Tibial nerve (tissue), 4 donors: ENCODE data around the gene SPDL1.

ENCODE experiments used
- CTCF ChIP-seq, 5 experiments: fragments of 200-600 bp in 3 of 5; fragments of 450-650 bp in 2 of 5; sonication (generic) in 3 of 5; IDR thresholded peaks; one replicate each; pipeline ENCODE4 v1.5.1; 2016 to 2019; ENCODE audit warnings: antibody characterized with exemption in 5 of 5, mild to moderate bottlenecking in 3 of 5, moderate library complexity in 2 of 5
- EP300 ChIP-seq, 2 donors: sonication (generic); formaldehyde crosslinking; IDR thresholded peaks; one replicate each; pipeline ENCODE4 v1.6.1; 2017; ENCODE audit warnings: antibody characterized with exemption in 2 of 2, mild to moderate bottlenecking in 1 of 2

- no peak for TF ChIP-seq CTCF (IDR thresholded peaks at IDR 0.05)
- no peak for TF ChIP-seq EP300 (IDR thresholded peaks at IDR 0.05)
Observed at GRCh38 chr5:169534939-169535338, 48.6 kb upstream of the SPDL1 start.
